Upper lobe of left lung (tissue), 6 donors: ENCODE results near the gene NAA15. TPM values are rescaled to one million over a fixed set of nuclear protein-coding genes. Genes with fewer than 3 reads are reported as not detected.

Experiments
- ATAC-seq, 2 donors: fragments of 200-7000 bp; cut with Tn5 transposase; one replicate each; pipeline ENCODE4 v1.9.1; 2022; ENCODE audit warnings: mild to moderate bottlenecking in 2 of 2, moderate library complexity in 2 of 2; ENCODE audit not compliant: low FRiP score in 2 of 2
- DNase-seq, 2 donors: peaks; one replicate each; pipeline ENCODE4 v3.0.0-alpha.2; 2019 to 2020
- H3K27ac ChIP-seq, 4 donors: fragments of 200-600 bp; sonication (generic); one replicate each; pipeline ENCODE4 v1.5.1; 2016 to 2019
- H3K27me3 ChIP-seq, 4 donors: fragments of 200-600 bp; sonication (generic); one replicate each; pipeline ENCODE4 v1.5.1; 2017 to 2019
- H3K36me3 ChIP-seq, 4 donors: fragments of 200-600 bp; sonication (generic); one replicate each; pipeline ENCODE4 v1.5.1; 2016 to 2019
- H3K4me1 ChIP-seq, 4 donors: fragments of 200-600 bp; sonication (generic); one replicate each; pipeline ENCODE4 v1.5.1; 2018 to 2019
- H3K4me3 ChIP-seq, 4 donors: fragments of 200-600 bp; sonication (generic); one replicate each; pipeline ENCODE4 v1.5.1; 2017 to 2019; ENCODE audit warnings: mild to moderate bottlenecking in 2 of 4, moderate library complexity in 1 of 4
- H3K9me3 ChIP-seq, 4 donors: fragments of 200-600 bp; sonication (generic); one replicate each; pipeline ENCODE4 v1.5.1; 2018 to 2019
- EP300 ChIP-seq, 4 donors: sonication (generic); formaldehyde crosslinking; IDR thresholded peaks; one replicate each; pipeline ENCODE4 v1.5.1; 2017; ENCODE audit warnings: antibody characterized with exemption in 4 of 4, control low read depth in 2 of 4
- POLR2A ChIP-seq, 4 donors: fragments of 450-650 bp; IDR thresholded peaks; one replicate each; pipeline ENCODE4 v1.5.1; 2016 to 2017; ENCODE audit warnings: antibody characterized with exemption in 4 of 4, mild to moderate bottlenecking in 2 of 4
- POLR2AphosphoS5 ChIP-seq, 2 donors: sonication (generic); formaldehyde crosslinking; IDR thresholded peaks; one replicate each; pipeline ENCODE4 v1.5.1; 2017; ENCODE audit warnings: antibody characterized with exemption in 2 of 2
- WGBS, 2 donors: methylation state at CpG; one replicate each; pipeline ENCODE4 v1.1.5; 2017 to 2018; 5-methylcytosine and 5-hydroxymethylcytosine counted together
- total RNA-seq, 6 donors: library from RNA; depleted of rRNA in 4 of 6; stranded (reverse); fragments of >200 nt in 4 of 6; gene quantifications; one replicate each; pipeline versions ENCODE4 v1.1.0 to v1.2.1, GENCODE V29; 2016 to 2021
- TF ChIP-seq, protein P1 (sequence below), 6 experiments: fragments of 450-650 bp in 4 of 6; fragments of 200-600 bp in 2 of 6; sonication (generic) in 2 of 6; IDR thresholded peaks; one replicate each; pipeline ENCODE4 v1.5.1; 2016 to 2019; ENCODE audit warnings: antibody characterized with exemption in 6 of 6
- donor health status: DM: no; HTN: no; CAD: no; lungs with moderate emphysema.
- donor health status: DM: no; HTN: yes; CAD: no; lungs with severe emphysema.

NAA15 gene
- total RNA-seq, 6 donors from 2014 or later = 11.0 to 37.7 (median 31.3) TPM

- peak; percentile 98 to 99 for ATAC-seq
Observed at GRCh38 chr4:139453371-139454110, 152.2 kb downstream of the NAA15 start.

DNA sequence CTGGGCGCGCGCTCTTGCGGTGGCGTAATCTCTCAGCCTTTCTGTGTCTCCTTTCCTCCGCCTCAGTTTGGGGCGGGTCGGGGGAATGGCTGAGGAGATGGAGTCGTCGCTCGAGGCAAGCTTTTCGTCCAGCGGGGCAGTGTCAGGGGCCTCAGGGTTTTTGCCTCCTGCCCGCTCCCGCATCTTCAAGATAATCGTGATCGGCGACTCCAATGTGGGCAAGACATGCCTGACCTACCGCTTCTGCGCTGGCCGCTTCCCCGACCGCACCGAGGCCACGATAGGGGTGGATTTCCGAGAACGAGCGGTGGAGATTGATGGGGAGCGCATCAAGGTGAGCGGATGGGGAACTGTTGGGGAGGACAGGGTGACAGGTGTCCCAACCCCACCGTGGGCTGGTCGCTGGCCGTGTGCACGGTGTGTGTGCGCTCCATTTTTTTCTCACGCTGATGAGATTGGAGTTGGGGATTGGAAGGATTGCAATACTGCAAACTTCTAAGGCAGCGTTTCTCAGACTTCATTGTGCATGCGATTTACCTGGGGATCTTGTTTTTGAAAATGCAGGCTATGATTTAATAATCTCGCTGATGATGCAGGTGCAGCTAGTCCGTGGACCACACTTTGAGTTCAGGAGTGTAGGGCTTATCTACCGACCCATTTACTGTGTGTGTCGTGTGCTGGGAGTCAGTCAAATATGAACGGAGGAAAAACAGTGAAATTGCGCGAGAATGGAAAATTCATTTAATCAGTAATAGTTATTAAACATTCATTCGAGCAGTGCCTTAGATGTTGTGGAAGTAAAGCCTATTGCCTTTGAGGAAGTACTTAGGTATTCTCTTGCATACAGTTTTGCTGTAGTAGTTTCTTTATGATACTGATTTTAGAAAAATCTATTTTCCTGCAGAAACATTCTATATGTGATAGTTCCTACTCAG is 153.1 kb downstream of the NAA15 start, which contains the start of gene RAB33B:
TSS of gene RAB33B (plus strand) at position 11 of the 935 bp plus-strand sequence. CDS start at position 86, 75 bp downstream.
- Histone ChIP-seq H3K36me3 (no peaks in the 10 kb centered on the region), H3K4me1 (peaks cover 42 to 60% (median 46%) of the 10 kb centered on the region in 4 donors), H3K27me3 (no peaks in the 10 kb centered on the region), H3K9me3 (no peaks in the 10 kb centered on the region), H3K27ac (peak within 1 kb of the TSS; percentile 95 to 99 (median 97)), H3K4me3 (peak within 1 kb of the TSS; percentile 79 to 96 (median 92))
- DNase-seq (no peak), ATAC-seq (peak in 1 of 2 donors; percentile 9)
- peak in 2 of 4 donors; percentile 80 to 91 for TF ChIP-seq POLR2A (IDR thresholded peaks at IDR 0.05)
- no peak for TF ChIP-seq EP300 (IDR thresholded peaks at IDR 0.05)
- TF ChIP-seq POLR2AphosphoS5 (IDR thresholded peaks at IDR 0.05) = peak; percentile 48 to 97
- TF ChIP-seq, protein P1, sequence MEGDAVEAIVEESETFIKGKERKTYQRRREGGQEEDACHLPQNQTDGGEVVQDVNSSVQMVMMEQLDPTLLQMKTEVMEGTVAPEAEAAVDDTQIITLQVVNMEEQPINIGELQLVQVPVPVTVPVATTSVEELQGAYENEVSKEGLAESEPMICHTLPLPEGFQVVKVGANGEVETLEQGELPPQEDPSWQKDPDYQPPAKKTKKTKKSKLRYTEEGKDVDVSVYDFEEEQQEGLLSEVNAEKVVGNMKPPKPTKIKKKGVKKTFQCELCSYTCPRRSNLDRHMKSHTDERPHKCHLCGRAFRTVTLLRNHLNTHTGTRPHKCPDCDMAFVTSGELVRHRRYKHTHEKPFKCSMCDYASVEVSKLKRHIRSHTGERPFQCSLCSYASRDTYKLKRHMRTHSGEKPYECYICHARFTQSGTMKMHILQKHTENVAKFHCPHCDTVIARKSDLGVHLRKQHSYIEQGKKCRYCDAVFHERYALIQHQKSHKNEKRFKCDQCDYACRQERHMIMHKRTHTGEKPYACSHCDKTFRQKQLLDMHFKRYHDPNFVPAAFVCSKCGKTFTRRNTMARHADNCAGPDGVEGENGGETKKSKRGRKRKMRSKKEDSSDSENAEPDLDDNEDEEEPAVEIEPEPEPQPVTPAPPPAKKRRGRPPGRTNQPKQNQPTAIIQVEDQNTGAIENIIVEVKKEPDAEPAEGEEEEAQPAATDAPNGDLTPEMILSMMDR (IDR thresholded peaks at IDR 0.05) = no peak
- 1 to 2% methylated on average over 23 to 24 of the region's 46 CpGs for WGBS, 2 donors

More at GRCh38 chr4:139453371-139454110, 152.2 kb downstream of the NAA15 start:
- H3K4me1 ChIP-seq = peaks cover 42 to 51% (median 46%) of the 10 kb centered on the region in 4 donors
- peak; percentile 51 to 94 (median 80) for TF ChIP-seq POLR2A (IDR thresholded peaks at IDR 0.05)
- TF ChIP-seq, protein P1 (IDR thresholded peaks at IDR 0.05) = peak in 4 of 6 experiments; percentile 5 to 14 (median 11)
- peak; percentile 73 to 83 for TF ChIP-seq POLR2AphosphoS5 (IDR thresholded peaks at IDR 0.05)
- TF ChIP-seq EP300 (IDR thresholded peaks at IDR 0.05) = peak in 1 of 4 donors; percentile 17
- H3K4me3 ChIP-seq = peak overlapping the region; percentile 79 to 96 (median 92)
- 0% methylated on average over 20 of the region's 76 CpGs; no CpG with 5 or more reads in 1 of the 2 donors for WGBS, 2 donors
- H3K36me3 ChIP-seq = no peaks in the 10 kb centered on the region
- no peaks in the 10 kb centered on the region for H3K27me3 ChIP-seq
- peak overlapping the region; percentile 95 to 99 (median 97) for H3K27ac ChIP-seq
- no peaks in the 10 kb centered on the region for H3K9me3 ChIP-seq
- peak; percentile 99 for DNase-seq

GRCh38 chr4:139455126-139455538 is 153.8 kb downstream of the NAA15 start:
- WGBS, 2 donors = 51 to 53% methylated on average over 6 of the region's 6 CpGs
- H3K4me3 ChIP-seq = peak overlapping the region; percentile 79 to 96 (median 92)
- DNase-seq = no peak
- TF ChIP-seq, protein P1 (IDR thresholded peaks at IDR 0.05) = no peak
- TF ChIP-seq POLR2A (IDR thresholded peaks at IDR 0.05) = no peak
- TF ChIP-seq POLR2AphosphoS5 (IDR thresholded peaks at IDR 0.05) = no peak
- no peak for TF ChIP-seq EP300 (IDR thresholded peaks at IDR 0.05)
- no peaks in the 10 kb centered on the region for H3K9me3 ChIP-seq
- peak overlapping the region; percentile 95 to 99 (median 97) for H3K27ac ChIP-seq
- H3K36me3 ChIP-seq = no peaks in the 10 kb centered on the region
- H3K27me3 ChIP-seq = no peaks in the 10 kb centered on the region
- H3K4me1 ChIP-seq = peaks cover 42 to 60% (median 46%) of the 10 kb centered on the region in 4 donors
- ATAC-seq = no peak

DNA sequence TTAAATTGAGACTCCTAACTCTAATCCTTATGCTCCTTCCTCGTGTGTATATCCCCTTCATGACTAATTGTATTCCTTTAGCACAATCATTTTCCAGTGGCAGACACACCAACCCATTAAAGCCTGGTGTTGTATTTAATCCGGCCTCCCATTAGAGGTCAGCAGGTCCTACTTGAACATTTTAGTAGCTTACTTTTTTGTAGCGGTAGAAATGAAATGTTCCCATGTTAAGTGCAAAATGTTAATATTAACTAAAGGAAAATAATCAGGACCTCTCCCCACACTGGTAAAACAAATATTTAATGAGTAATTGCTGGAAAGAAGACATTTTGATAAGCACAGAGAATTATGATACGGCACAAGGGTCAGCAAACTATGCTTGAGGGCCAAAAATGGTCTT is 156.0 kb downstream of the NAA15 start:
- ATAC-seq = no peak
- no peaks in the 10 kb centered on the region for H3K9me3 ChIP-seq
- H3K27me3 ChIP-seq = no peaks in the 10 kb centered on the region
- peaks cover 37 to 55% (median 39%) of the 10 kb centered on the region in 4 donors for H3K4me1 ChIP-seq
- DNase-seq = no peak
- H3K27ac ChIP-seq = no peak overlapping the region
- no peak overlapping the region for H3K4me3 ChIP-seq
- H3K36me3 ChIP-seq = no peaks in the 10 kb centered on the region
- WGBS, 2 donors = 57 to 62% methylated on average over 4 of the region's 4 CpGs
- TF ChIP-seq POLR2AphosphoS5 (IDR thresholded peaks at IDR 0.05) (no peak), EP300 (IDR thresholded peaks at IDR 0.05) (no peak), POLR2A (IDR thresholded peaks at IDR 0.05) (no peak)
- TF ChIP-seq, protein P1 (IDR thresholded peaks at IDR 0.05) = no peak
